ENCODE data around the gene MFF. TPM values are rescaled to one million over a fixed set of nuclear protein-coding genes. Genes with fewer than 3 reads are reported as not detected.

Gene MFF
- polyA plus RNA-seq, 3 donors: 39.4 to 100 (median 91.7) TPM

- no peaks in the 10 kb centered on the region for H3K79me2 ChIP-seq (ENCODE audit: insufficient read depth, low read length)
- H4K20me1 ChIP-seq (ENCODE audit: insufficient read depth, low read length): no peaks in the 10 kb centered on the region
- Mint-ChIP-seq H3K4me3 (no peak overlapping the region), H3K9me3 (peaks cover 2 to 12% (median 5%) of the 10 kb centered on the region in 7 donors), H3K27ac (no peak overlapping the region), H3K36me3 (no peaks in the 10 kb centered on the region), H3K27me3 (ENCODE audit: low read depth in 3 of 3) (peaks cover 0 to 1% (median 0%) of the 10 kb centered on the region in 3 donors), H3K4me1 (no peaks in the 10 kb centered on the region)
- TF ChIP-seq CTCF (IDR thresholded peaks at IDR 0.05): no peak
- H3K4me2 ChIP-seq (replicated peaks; ENCODE audit: extremely low read depth, low read length, poor library complexity, severe bottlenecking): no peak overlapping the region
- no peak overlapping the region for H3K4me3 ChIP-seq (replicated peaks in 1 of 3; ENCODE audit: low read depth in 2 of 3, low read length in 3 of 3)
- no peak overlapping the region for H3K9ac ChIP-seq (ENCODE audit: insufficient read depth, low read length, poor library complexity, severe bottlenecking)
- no peaks in the 10 kb centered on the region for H3K36me3 ChIP-seq (replicated peaks in 1 of 2; ENCODE audit: control insufficient read depth in 1 of 2, insufficient read depth in 2 of 2, low read length in 2 of 2)
- WGBS (ENCODE audit: insufficient coverage): no CpG with 5 or more reads among the region's 1 CpG
- peaks cover 0 to 4% of the 10 kb centered on the region in 2 donors for H3K9me3 ChIP-seq (replicated peaks in 1 of 2; ENCODE audit: control insufficient read depth in 1 of 2, insufficient read depth in 1 of 2, low read length in 2 of 2)
- H3K27me3 ChIP-seq (ENCODE audit: control insufficient read depth in 2 of 2, insufficient read depth in 2 of 2, low read length in 2 of 2): no peaks in the 10 kb centered on the region
- no peaks in the 10 kb centered on the region for H3K4me1 ChIP-seq (ENCODE audit: control insufficient read depth in 1 of 2, insufficient read depth in 2 of 2, low read length in 2 of 2)
- DNase-seq: no peak
- intact Hi-C loops (cut with micrococcal nuclease): no loop called here
- no peak overlapping the region for H3K27ac ChIP-seq (ENCODE audit: low read depth in 1 of 2, low read length in 2 of 2)
- no peak overlapping the region for H2AFZ ChIP-seq (ENCODE audit: insufficient read depth, low read depth, low read length, poor library complexity, severe bottlenecking)
These were observed 23.5 kb upstream of the MFF start for GRCh38 chr2:227301523-227301922.

- WGBS (ENCODE audit: insufficient coverage): 94% methylated on average over 2 of the region's 4 CpGs
- Histone ChIP-seq H2AFZ (ENCODE audit: insufficient read depth, low read depth, low read length, poor library complexity, severe bottlenecking) (no peak overlapping the region), H3K27ac (ENCODE audit: low read depth in 1 of 2, low read length in 2 of 2) (no peak overlapping the region), H3K36me3 (replicated peaks in 1 of 2; ENCODE audit: control insufficient read depth in 1 of 2, insufficient read depth in 2 of 2, low read length in 2 of 2) (no peaks in the 10 kb centered on the region), H4K20me1 (ENCODE audit: insufficient read depth, low read length) (no peaks in the 10 kb centered on the region), H3K4me2 (replicated peaks; ENCODE audit: extremely low read depth, low read length, poor library complexity, severe bottlenecking) (no peak overlapping the region), H3K9ac (ENCODE audit: insufficient read depth, low read length, poor library complexity, severe bottlenecking) (no peak overlapping the region), H3K27me3 (ENCODE audit: control insufficient read depth in 2 of 2, insufficient read depth in 2 of 2, low read length in 2 of 2) (no peaks in the 10 kb centered on the region), H3K4me1 (ENCODE audit: control insufficient read depth in 1 of 2, insufficient read depth in 2 of 2, low read length in 2 of 2) (no peaks in the 10 kb centered on the region), H3K9me3 (replicated peaks in 1 of 2; ENCODE audit: control insufficient read depth in 1 of 2, insufficient read depth in 1 of 2, low read length in 2 of 2) (no peaks in the 10 kb centered on the region), H3K79me2 (ENCODE audit: insufficient read depth, low read length) (no peaks in the 10 kb centered on the region), H3K4me3 (replicated peaks in 1 of 3; ENCODE audit: low read depth in 2 of 3, low read length in 3 of 3) (no peak overlapping the region)
- H3K36me3 Mint-ChIP-seq: no peaks in the 10 kb centered on the region
- H3K27me3 Mint-ChIP-seq (ENCODE audit: low read depth in 3 of 3): peaks cover 0 to 5% (median 2%) of the 10 kb centered on the region in 3 donors
- no peak overlapping the region for H3K4me3 Mint-ChIP-seq
- no peak overlapping the region for H3K27ac Mint-ChIP-seq
- TF ChIP-seq CTCF (IDR thresholded peaks at IDR 0.05): no peak
- H3K9me3 Mint-ChIP-seq: peaks cover 0 to 3% (median 0%) of the 10 kb centered on the region in 7 donors
- intact Hi-C loops (cut with micrococcal nuclease): no loop called here
- DNase-seq: no peak
- no peaks in the 10 kb centered on the region for H3K4me1 Mint-ChIP-seq
These were observed 16.3 kb upstream of the MFF start for GRCh38 chr2:227308784-227309183.

Measured in CD14-positive monocyte (primary cell).